ENCODE results near the gene IL12RB2. TPM values are rescaled to one million over a fixed set of nuclear protein-coding genes. Genes with fewer than 3 reads are reported as not detected.

The IL12RB2 gene
- total and polyA plus RNA-seq, 2 of the 13 experiments (the other 11 are each of a cell fraction or from before 2014, with no cell fraction given): not detected

DNA sequence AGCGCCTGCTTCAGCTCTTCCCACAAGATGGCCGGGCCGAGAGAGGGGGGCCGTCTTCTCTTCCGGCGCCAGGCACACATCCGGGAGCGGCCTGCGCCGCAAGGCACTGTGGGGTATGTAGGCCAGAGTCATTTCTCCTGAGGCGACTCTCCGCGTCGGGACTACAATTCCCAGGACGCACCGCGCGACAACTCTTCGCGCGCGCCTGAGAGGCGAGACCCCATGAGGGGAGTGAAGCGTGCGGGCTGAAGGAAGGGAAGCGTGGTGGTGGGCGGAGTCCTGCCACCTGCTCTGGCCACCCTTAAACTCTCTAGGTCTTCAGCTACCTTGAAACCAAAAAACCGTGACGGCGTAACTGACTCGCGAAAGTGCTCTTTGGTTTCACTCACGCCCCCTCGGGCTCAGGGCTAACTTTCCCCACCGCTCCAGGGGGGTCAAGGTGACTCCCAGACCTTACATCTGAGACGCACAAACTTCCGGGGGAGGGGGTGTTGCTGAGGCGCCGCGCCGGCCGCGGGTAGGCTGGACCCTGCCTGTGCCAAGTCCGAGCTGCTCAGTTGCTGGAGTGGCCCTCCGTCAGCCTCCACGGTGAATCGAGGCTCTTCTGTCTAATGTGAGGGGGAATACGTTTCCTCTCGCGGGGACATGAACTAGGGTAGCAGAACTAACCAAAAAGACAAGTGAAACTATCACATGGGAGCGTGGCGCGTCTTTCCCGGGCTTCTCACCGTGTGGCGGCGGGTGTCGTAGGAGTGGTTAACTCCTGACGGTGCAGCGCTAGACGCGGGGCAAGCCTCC lies 122.9 kb downstream of the IL12RB2 start, which contains the start of gene SERBP1 (continued):
- TF ChIP-seq SRY (CRISPR knock-in tag; IDR thresholded peaks at IDR 0.05) (0 out of 2 replicates have a peak, but pooled peaks have one; percentile 18), MAFK (conservative IDR thresholded peaks at IDR 0.05 in 1 of 2, IDR thresholded peaks at IDR 0.05 in 1 of 2; ENCODE audit: low read length in 2 of 2) (no peak), SNAPC2 (CRISPR knock-in tag; IDR thresholded peaks at IDR 0.05) (no peak), ELF1 (CRISPR knock-in tag; IDR thresholded peaks at IDR 0.05) (peak; percentile 86), THYN1 (CRISPR knock-in tag; IDR thresholded peaks at IDR 0.05; ENCODE audit: borderline replicate concordance, low read depth) (no peak), ZBTB37 (CRISPR knock-in tag; IDR thresholded peaks at IDR 0.05) (peak; percentile 58), ZEB1 (IDR thresholded peaks at IDR 0.05; ENCODE audit: insufficient replicate concordance, low read depth) (no peak), ZNF550 (CRISPR knock-in tag; IDR thresholded peaks at IDR 0.05; ENCODE audit: borderline replicate concordance) (no peak), ZNF879 (CRISPR knock-in tag; IDR thresholded peaks at IDR 0.05) (peak; percentile 62; the same call in 1 of the 2 replicates), SKI (IDR thresholded peaks at IDR 0.05; ENCODE audit: partially characterized antibody) (peak; percentile 8), ZNF788 (CRISPR knock-in tag; IDR thresholded peaks at IDR 0.05; ENCODE audit: borderline replicate concordance) (peak; percentile 44; the same call in 1 of the 2 replicates), SOX5 (CRISPR knock-in tag; IDR thresholded peaks at IDR 0.05; ENCODE audit: borderline replicate concordance) (peak; percentile 6; the same call in 1 of the 2 replicates), TIGD3 (CRISPR knock-in tag; IDR thresholded peaks at IDR 0.05; ENCODE audit: borderline replicate concordance) (no peak), IRX3 (CRISPR knock-in tag; IDR thresholded peaks at IDR 0.05; ENCODE audit: borderline replicate concordance, low read depth) (no peak; the same call in 1 of the 2 replicates), CTCF (CRISPR knock-in tag; IDR thresholded peaks at IDR 0.05) (no peak), SIN3A (IDR thresholded peaks at IDR 0.05; ENCODE audit: borderline replicate concordance, low read depth, low read length) (peak; percentile 84; the same call in 1 of the 2 replicates)
- TF ChIP-seq, protein P1, sequence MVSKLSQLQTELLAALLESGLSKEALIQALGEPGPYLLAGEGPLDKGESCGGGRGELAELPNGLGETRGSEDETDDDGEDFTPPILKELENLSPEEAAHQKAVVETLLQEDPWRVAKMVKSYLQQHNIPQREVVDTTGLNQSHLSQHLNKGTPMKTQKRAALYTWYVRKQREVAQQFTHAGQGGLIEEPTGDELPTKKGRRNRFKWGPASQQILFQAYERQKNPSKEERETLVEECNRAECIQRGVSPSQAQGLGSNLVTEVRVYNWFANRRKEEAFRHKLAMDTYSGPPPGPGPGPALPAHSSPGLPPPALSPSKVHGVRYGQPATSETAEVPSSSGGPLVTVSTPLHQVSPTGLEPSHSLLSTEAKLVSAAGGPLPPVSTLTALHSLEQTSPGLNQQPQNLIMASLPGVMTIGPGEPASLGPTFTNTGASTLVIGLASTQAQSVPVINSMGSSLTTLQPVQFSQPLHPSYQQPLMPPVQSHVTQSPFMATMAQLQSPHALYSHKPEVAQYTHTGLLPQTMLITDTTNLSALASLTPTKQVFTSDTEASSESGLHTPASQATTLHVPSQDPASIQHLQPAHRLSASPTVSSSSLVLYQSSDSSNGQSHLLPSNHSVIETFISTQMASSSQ (IDR thresholded peaks at IDR 0.05; ENCODE audit: low read depth): peak; percentile 35; the same call in 1 of the 2 replicates
- TF ChIP-seq, protein P1 (CRISPR knock-in tag; IDR thresholded peaks at IDR 0.05; ENCODE audit: borderline replicate concordance): no peak; the same call in 1 of the 2 replicates
- TF ChIP-seq, protein P2, sequence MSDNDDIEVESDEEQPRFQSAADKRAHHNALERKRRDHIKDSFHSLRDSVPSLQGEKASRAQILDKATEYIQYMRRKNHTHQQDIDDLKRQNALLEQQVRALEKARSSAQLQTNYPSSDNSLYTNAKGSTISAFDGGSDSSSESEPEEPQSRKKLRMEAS (IDR thresholded peaks at IDR 0.05): peak; percentile 94
